ENCODE data around the gene ZNF776.
"Not testable (repeated sequence)": the region's sequence is repeated elsewhere in the genome, so short reads cannot be mapped to it uniquely, and the experiment has no call there.

The ZNF776 gene

DNA sequence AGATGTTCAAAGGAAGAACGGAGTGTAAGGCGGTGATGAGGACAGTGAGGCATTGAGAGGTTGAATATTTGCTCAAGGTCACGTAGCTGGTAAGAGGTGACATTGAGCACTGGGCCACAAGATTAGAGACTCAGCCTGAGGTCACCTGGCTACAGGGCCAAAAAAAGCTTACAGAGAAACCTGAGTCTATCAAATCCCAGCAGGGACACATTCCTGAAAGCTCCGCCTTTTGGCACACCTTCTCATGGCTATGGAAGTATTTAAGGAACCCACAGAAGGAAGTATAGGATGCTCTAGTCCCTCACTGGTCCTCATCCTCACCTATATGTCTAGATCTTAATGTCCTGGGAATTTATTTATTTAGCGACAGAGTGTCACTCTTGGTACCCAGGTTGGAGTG is 40.3 kb downstream of the ZNF776 start:
- H2AFZ ChIP-seq, result no peak overlapping the region
- H3K4me3 ChIP-seq (ENCODE audit: low read depth, low read length), result no peak overlapping the region
- no peaks in the 10 kb centered on the region for H3K36me3 ChIP-seq (ENCODE audit: control insufficient read depth, insufficient read depth, low read length)
- TF ChIP-seq, protein P1, sequence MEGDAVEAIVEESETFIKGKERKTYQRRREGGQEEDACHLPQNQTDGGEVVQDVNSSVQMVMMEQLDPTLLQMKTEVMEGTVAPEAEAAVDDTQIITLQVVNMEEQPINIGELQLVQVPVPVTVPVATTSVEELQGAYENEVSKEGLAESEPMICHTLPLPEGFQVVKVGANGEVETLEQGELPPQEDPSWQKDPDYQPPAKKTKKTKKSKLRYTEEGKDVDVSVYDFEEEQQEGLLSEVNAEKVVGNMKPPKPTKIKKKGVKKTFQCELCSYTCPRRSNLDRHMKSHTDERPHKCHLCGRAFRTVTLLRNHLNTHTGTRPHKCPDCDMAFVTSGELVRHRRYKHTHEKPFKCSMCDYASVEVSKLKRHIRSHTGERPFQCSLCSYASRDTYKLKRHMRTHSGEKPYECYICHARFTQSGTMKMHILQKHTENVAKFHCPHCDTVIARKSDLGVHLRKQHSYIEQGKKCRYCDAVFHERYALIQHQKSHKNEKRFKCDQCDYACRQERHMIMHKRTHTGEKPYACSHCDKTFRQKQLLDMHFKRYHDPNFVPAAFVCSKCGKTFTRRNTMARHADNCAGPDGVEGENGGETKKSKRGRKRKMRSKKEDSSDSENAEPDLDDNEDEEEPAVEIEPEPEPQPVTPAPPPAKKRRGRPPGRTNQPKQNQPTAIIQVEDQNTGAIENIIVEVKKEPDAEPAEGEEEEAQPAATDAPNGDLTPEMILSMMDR (IDR thresholded peaks at IDR 0.05), result no peak
- no peak overlapping the region for H3K27ac ChIP-seq
- H3K9ac ChIP-seq, result no peak overlapping the region
- no peaks in the 10 kb centered on the region for H3K4me1 ChIP-seq
- H3K9me3 ChIP-seq (ENCODE audit: control insufficient read depth, low read length), result no peaks in the 10 kb centered on the region
- no peaks in the 10 kb centered on the region for H3K27me3 ChIP-seq (ENCODE audit: control insufficient read depth, insufficient read depth, low read length)
- H3K79me2 ChIP-seq, result peaks cover 73% of the 10 kb centered on the region
- H3K4me2 ChIP-seq (ENCODE audit: low read length), result no peak overlapping the region

DNA sequence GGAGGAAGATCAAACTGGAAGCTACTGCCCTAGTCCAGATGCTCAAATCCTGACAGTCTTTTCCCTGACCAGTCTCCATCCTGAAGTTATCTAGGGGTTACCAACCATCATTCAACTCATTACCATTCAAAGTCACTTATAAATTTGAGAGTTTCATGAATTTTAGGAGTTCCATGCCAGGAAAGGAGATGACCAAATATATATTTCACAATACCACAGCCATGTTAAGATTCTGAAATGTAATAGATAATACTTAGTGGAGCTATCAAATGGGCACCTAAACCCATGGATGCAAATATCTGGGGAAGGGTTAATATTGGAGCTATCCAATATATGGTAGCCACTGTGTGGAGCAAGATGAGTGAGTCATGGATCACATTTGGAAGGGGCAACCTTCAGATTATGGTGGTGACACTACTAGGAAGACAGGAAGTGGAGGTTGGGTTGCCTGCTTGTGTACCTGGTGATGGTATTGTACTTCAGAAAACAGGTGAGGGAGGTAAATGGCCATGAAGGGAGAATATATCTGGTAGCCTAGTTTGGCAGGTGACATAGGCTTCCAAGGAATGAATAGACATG is 41.6 kb downstream of the ZNF776 start:
- Histone ChIP-seq H3K9me3 (ENCODE audit: control insufficient read depth, low read length) (no peaks in the 10 kb centered on the region), H3K4me3 (ENCODE audit: low read depth, low read length) (no peak overlapping the region), H3K9ac (no peak overlapping the region), H3K4me2 (ENCODE audit: low read length) (no peak overlapping the region), H2AFZ (no peak overlapping the region), H3K36me3 (ENCODE audit: control insufficient read depth, insufficient read depth, low read length) (no peaks in the 10 kb centered on the region), H3K27me3 (ENCODE audit: control insufficient read depth, insufficient read depth, low read length) (no peaks in the 10 kb centered on the region), H3K27ac (no peak overlapping the region), H3K4me1 (no peaks in the 10 kb centered on the region), H3K79me2 (peaks cover 68% of the 10 kb centered on the region)
- TF ChIP-seq, protein P1 (IDR thresholded peaks at IDR 0.05), result no peak

DNA sequence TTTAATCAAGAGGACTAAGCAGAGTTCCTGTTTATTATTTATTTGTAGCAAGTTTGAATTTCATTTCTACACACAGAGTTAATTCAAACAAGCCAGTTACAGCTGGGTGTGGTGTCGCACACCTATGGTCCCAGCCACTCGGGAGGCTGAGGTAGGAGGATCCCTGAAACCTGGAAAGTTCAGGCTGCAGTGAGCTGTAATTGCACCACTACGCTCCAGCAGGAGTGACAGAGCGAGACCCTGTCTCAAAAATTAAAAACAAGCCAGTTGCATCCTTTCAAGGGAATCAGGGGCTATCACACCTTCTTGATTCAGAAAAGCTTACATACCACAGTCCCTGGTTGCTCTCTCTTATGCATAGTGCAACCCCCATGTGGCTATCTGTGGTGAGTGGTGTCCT is 42.7 kb downstream of the ZNF776 start:
- no peak overlapping the region for H3K4me2 ChIP-seq (ENCODE audit: low read length)
- H3K36me3 ChIP-seq (ENCODE audit: control insufficient read depth, insufficient read depth, low read length), result no peaks in the 10 kb centered on the region
- TF ChIP-seq, protein P1 (IDR thresholded peaks at IDR 0.05), result no peak
- no peak overlapping the region for H2AFZ ChIP-seq
- H3K4me3 ChIP-seq (ENCODE audit: low read depth, low read length), result no peak overlapping the region
- no peaks in the 10 kb centered on the region for H3K9me3 ChIP-seq (ENCODE audit: control insufficient read depth, low read length)
- no peaks in the 10 kb centered on the region for H3K27me3 ChIP-seq (ENCODE audit: control insufficient read depth, insufficient read depth, low read length)
- no peak overlapping the region for H3K9ac ChIP-seq
- H3K27ac ChIP-seq, result no peak overlapping the region
- no peaks in the 10 kb centered on the region for H3K4me1 ChIP-seq
- peaks cover 65% of the 10 kb centered on the region for H3K79me2 ChIP-seq

DNA sequence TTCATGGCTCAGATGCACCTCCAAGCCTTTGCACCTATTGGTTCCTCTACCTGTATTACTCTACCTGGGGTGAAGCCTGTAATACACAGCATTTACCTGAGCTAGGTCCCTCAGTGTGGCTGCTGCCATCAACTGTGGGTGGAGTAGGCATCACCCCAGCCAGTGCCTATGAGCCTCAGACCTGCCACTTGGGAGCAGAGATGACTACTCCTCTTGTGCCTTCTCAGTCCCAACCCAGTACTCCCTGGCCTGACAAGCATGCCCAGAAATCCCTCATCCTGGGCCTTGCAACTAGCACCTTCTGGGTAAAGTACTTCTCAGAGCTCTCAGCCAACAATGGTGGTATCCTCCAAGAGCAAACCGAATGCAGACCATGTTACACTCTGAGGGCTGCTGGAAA is 50.0 kb downstream of the ZNF776 start:
- H3K27me3 ChIP-seq (ENCODE audit: control insufficient read depth, insufficient read depth, low read length); H2AFZ ChIP-seq; H3K27ac ChIP-seq; H3K4me2 ChIP-seq (ENCODE audit: low read length); H3K9me3 ChIP-seq (ENCODE audit: control insufficient read depth, low read length); H3K9ac ChIP-seq; H3K4me1 ChIP-seq; H3K4me3 ChIP-seq (ENCODE audit: low read depth, low read length); H3K36me3 ChIP-seq (ENCODE audit: control insufficient read depth, insufficient read depth, low read length): not testable (repeated sequence)
- H3K79me2 ChIP-seq, result peaks cover 29% of the 10 kb centered on the region

DNA sequence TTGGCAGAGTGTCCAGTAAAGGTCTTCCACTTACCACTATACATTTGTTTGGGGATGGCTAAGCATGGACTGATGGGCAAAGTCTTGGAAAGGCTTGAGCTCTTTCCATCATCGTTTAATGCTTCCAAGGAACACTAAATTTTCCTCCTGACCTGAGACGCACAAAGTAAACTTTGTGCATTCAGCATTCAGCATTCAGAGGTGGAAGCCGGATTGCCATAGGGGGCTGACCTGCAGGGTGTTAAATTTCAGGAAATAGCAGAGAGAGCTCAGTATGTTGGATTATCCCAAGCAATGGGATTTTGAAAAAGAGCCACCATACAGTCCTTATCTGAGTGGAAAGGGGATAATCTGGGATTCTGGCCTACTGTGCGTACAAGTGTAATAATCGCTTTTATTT is 54.1 kb downstream of the ZNF776 start:
- Histone ChIP-seq H2AFZ (no peak overlapping the region), H3K9me3 (ENCODE audit: control insufficient read depth, low read length) (no peaks in the 10 kb centered on the region), H3K27me3 (ENCODE audit: control insufficient read depth, insufficient read depth, low read length) (no peaks in the 10 kb centered on the region), H3K79me2 (peaks cover 24% of the 10 kb centered on the region), H3K4me1 (no peaks in the 10 kb centered on the region), H3K9ac (no peak overlapping the region), H3K36me3 (ENCODE audit: control insufficient read depth, insufficient read depth, low read length) (no peaks in the 10 kb centered on the region), H3K4me3 (ENCODE audit: low read depth, low read length) (no peak overlapping the region), H3K4me2 (ENCODE audit: low read length) (no peak overlapping the region), H3K27ac (no peak overlapping the region)
- TF ChIP-seq, protein P1 (IDR thresholded peaks at IDR 0.05), result no peak
